Panc1 (cell line): Measurements from ENCODE around the gene OR51E1.

Experiments
- POLR2AphosphoS5 ChIP-seq: IDR thresholded peaks from 2 replicates; pipeline ENCODE4 v1.6.1; 2012; ENCODE audit warnings: mild to moderate bottlenecking, low read depth, low read length, moderate library complexity
- SIN3A ChIP-seq: IDR thresholded peaks from 2 replicates; pipeline ENCODE4 v1.6.1; 2012; ENCODE audit warnings: low read depth, mild to moderate bottlenecking, low read length, moderate library complexity, borderline replicate concordance; ENCODE audit not compliant: insufficient read depth
- TCF7L2 ChIP-seq: IDR thresholded peaks from 2 replicates; pipeline ENCODE4 v1.6.1; 2011; ENCODE audit warnings: mild to moderate bottlenecking, low read depth, low read length, inconsistent platforms
- TF ChIP-seq, protein P1 (sequence below): fragments of 450-650 bp; IDR thresholded peaks from 2 replicates; pipeline ENCODE4 v1.5.1; 2017; ENCODE audit warnings: mild to moderate bottlenecking
- TF ChIP-seq, protein P2 (sequence below), 2 experiments: IDR thresholded peaks; 2 replicates each; pipeline ENCODE4 v1.6.1; 2011 to 2012; ENCODE audit warnings: low read depth in 2 of 2, control low read depth in 1 of 2, low read length in 1 of 2, mild to moderate bottlenecking in 1 of 2, moderate library complexity in 1 of 2; ENCODE audit not compliant: insufficient read depth in 1 of 2

DNA sequence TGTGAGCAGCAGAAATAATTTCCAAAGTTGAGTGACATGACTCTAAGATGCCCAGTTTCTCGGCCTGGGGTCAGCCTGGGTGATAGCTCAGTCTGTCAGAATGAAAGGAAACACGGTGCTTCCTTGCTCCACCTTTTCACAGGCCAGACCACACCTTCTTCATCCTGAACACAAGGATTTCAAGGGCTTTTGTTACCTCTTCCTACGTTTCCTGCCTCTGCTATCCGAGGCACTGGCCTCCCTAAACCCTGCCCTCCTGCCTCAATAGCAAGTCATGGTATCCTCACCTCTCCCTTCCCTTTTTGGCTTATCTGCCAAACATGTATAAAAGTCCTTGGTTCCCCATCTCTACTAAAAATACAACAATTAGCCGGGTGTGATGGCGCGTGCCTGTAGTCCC lies 1.7 kb upstream of the OR51E1 start:
- TF ChIP-seq POLR2AphosphoS5 (no peak), SIN3A (no peak), TCF7L2 (no peak)
- TF ChIP-seq, protein P1, sequence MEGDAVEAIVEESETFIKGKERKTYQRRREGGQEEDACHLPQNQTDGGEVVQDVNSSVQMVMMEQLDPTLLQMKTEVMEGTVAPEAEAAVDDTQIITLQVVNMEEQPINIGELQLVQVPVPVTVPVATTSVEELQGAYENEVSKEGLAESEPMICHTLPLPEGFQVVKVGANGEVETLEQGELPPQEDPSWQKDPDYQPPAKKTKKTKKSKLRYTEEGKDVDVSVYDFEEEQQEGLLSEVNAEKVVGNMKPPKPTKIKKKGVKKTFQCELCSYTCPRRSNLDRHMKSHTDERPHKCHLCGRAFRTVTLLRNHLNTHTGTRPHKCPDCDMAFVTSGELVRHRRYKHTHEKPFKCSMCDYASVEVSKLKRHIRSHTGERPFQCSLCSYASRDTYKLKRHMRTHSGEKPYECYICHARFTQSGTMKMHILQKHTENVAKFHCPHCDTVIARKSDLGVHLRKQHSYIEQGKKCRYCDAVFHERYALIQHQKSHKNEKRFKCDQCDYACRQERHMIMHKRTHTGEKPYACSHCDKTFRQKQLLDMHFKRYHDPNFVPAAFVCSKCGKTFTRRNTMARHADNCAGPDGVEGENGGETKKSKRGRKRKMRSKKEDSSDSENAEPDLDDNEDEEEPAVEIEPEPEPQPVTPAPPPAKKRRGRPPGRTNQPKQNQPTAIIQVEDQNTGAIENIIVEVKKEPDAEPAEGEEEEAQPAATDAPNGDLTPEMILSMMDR: no peak
- TF ChIP-seq, protein P2, sequence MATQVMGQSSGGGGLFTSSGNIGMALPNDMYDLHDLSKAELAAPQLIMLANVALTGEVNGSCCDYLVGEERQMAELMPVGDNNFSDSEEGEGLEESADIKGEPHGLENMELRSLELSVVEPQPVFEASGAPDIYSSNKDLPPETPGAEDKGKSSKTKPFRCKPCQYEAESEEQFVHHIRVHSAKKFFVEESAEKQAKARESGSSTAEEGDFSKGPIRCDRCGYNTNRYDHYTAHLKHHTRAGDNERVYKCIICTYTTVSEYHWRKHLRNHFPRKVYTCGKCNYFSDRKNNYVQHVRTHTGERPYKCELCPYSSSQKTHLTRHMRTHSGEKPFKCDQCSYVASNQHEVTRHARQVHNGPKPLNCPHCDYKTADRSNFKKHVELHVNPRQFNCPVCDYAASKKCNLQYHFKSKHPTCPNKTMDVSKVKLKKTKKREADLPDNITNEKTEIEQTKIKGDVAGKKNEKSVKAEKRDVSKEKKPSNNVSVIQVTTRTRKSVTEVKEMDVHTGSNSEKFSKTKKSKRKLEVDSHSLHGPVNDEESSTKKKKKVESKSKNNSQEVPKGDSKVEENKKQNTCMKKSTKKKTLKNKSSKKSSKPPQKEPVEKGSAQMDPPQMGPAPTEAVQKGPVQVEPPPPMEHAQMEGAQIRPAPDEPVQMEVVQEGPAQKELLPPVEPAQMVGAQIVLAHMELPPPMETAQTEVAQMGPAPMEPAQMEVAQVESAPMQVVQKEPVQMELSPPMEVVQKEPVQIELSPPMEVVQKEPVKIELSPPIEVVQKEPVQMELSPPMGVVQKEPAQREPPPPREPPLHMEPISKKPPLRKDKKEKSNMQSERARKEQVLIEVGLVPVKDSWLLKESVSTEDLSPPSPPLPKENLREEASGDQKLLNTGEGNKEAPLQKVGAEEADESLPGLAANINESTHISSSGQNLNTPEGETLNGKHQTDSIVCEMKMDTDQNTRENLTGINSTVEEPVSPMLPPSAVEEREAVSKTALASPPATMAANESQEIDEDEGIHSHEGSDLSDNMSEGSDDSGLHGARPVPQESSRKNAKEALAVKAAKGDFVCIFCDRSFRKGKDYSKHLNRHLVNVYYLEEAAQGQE (IDR thresholded peaks at IDR 0.05; ENCODE audit: insufficient read depth in 1 of 2, low read depth in 2 of 2, low read length in 1 of 2): no peak
